CD4-positive, alpha-beta T cell treated with Interleukin-10 for 1 hour (primary cell): ENCODE measurements around the gene TLR7.

Experiments used
- DNase-seq: peaks from one replicate; pipeline ENCODE4 v3.0.0-alpha.2; 2020

TLR7 gene

DNA sequence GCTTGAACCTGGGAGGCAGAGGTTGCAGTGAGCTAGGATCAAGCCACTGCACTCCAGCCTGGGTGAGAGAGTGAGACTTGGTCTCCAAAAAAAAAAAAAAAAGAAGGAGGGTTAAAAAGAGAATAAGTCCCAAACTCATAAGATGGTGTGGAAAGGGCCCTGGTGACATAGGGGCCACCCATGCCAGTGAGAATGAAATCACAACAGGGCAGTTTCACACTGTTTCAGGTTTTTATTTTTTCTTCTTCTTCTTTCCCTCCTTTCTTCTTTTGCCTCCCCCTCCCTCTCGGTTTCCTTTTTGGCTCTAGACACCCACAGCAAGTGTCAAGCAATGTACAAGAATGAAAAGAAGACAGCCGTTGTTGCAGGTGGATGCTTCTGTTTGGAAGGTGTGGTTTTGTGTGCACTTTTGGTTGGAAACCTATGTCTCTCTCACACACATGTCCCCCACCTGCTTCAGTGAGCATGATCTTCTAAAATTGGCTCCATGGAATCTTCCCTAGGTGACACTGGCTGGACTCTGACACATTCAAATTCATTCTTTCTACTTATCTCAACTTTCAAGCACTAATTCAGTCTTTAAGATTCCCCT, 25.1 kb downstream of the TLR7 start:
- no peak for DNase-seq

DNA sequence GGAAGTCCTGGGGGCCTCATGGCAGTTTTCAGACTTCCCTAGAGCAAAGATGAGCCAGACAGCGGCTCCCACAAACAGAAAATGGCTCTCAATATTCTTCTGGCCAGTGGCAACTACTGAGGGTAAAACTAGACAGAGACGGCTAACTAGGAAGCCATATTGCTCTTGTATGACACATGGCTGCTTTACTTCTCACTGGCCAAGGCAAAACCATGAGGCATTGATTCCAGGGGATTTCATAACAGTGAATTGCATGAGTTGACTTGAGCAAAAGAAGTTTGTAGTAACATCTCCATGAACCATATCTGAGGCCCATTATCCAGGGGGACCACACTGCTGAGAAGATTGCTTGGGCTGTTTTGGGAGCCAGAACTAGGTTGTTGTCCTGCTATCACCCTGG, 25.8 kb downstream of the TLR7 start:
- DNase-seq, result no peak

DNA sequence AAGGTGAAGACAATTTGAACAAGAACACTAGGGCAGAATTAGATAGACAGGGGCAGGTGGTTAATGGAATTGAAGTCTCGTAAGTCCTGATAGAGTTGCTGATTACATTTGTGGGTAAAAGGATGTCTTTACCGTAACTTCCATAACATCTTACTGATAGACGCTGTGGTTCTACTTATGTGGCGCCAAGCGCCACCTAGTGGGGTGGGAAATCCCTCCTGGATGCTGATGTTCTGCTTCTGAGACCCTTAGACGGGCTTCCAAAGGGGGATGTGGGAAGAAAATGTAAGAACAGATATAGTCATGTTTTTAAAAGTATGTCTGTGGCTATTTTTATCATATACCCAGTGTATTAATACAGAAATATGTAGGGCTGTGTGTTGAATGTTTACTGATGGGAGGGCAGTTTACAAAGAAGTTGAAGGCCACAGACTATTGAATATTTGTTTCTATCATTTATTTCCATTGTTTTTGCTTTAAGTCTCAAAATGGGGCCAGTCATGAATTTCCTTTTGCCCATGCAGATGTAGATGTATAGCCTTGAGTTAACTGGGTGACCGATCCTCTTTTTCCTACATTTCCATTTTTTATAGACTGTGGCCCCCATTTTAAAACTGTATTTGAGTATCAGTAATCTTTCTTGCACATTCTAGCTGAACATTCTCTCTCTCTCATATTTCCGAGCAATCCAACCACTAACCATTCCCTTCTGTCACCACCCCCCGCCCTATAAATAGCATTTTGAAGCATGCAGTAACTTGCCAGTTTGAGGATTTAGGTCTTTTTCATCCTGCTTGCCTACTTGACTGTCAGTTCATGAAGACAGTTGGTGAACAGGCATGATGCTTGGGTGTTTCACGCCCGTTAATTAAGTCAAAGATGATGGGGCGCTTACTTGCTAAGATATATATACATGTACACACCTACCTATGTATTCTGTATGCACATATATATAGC, 27.5 kb downstream of the TLR7 start:
- peak; percentile 37 for DNase-seq

DNA sequence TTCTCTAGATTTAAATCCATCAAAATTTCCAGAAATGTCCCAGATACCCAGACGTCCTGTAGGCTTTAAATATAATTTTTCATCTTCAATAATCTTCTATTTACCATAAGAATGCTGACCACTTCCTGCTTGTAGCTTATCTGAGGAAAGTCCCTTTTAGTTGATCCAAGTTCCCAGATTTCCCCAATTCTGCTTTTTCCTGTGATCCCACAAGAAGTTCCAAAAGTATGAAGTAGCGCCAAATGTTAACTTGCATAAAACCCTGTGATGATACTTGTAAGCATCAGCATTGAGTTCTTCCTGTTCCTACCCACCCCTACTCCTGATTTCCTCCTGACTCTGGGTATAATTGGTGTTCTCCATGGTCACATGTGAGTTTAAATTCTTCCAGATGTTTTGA, 29.0 kb downstream of the TLR7 start:
- DNase-seq, result no peak

DNA sequence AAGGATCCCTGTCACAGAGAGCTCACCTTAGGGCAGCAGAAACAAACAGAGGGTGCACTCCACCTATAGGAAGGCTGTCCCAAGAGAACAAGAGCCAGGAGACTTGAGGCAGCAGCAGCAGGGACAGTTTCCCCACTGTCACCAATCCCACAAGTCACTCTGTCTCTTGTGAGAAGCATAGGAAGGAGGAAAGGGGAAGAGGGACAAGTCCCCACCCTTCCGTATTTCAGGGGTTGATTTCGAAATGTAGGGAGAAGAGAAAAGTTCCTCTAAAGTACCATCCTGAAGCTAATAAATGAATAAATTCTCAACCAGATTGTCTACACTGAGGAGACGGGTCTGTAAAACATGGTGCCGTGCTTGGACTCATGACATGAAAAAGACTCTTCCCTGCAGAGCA, 30.1 kb downstream of the TLR7 start:
- no peak for DNase-seq

DNA sequence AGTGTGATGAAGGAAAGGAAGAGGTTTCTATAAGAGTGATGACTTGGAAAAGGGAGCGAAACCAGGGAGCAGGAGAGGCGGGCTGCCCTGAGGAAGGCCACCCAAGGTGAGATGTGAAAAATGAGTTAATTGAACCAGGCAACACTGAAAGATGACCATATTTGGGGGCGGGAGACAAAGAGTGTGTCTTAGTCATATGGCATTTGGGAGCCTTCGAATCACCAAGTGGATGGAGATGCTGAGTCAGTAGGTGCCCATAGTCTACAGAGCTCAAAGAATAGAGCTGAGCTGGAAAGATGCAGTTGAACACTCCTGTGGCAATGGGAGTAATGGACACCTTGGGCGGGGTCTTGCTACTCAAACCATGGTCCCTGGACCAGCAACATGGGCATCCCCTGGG, 31.2 kb downstream of the TLR7 start:
- no peak for DNase-seq

DNA sequence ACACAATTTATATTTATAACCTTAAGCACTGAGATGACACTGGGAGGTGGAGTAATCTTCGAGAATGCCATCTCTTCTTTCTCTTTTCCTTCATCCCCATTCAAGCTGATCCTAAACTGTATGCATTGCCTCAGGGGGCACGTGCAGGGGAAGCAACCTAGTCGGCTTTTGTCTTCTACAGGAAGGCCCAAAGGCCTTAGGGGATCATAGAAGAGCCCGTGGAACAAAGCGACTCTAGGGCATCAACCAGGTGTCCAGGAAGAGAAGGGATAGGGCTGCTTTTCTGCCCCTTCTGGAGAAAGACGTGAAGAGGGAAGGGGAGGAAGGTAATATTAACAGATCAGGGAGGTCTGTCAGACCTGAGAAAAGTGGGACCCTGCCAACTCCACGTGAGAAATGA, 32.6 kb downstream of the TLR7 start:
- DNase-seq, result no peak

DNA sequence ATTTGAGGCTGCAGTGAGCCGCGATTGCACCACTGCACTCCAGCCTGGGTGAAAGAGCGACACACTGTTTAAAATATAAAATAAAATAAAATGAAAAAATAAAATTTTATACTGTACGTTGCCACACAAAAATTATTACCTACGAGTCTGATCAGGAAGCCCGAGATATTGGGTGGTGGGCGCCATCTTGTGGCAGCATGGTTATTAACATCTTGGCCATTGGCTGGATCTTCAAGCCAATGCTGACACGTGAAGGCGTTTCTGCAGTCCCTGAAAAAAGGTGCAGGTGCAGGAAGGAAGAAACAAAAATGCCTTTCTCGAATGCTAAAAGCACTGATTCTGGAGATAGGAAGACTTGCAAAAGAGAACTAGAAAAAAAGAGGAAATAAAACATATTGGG, 34.6 kb downstream of the TLR7 start:
- peak; percentile 64 for DNase-seq

DNA sequence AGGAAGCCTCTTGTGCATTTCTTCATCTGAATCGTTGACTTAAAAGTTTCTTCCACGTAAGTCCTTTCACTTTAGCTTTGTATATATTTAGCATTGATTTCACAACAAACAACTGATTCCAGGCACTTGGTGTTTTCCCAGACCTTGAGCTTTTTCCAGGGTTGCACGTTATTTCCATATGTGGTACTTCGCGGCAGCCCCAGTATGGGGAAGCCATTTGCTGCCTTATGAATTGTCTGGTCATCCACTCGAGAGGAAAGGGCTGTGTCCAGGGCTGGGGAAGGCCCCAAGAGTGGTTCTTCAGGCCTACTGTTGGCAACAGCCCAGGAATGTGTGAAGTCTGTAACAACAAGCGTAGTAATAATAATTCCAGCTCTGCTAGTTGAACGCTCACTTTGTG, 36.8 kb downstream of the TLR7 start:
- no peak for DNase-seq

DNA sequence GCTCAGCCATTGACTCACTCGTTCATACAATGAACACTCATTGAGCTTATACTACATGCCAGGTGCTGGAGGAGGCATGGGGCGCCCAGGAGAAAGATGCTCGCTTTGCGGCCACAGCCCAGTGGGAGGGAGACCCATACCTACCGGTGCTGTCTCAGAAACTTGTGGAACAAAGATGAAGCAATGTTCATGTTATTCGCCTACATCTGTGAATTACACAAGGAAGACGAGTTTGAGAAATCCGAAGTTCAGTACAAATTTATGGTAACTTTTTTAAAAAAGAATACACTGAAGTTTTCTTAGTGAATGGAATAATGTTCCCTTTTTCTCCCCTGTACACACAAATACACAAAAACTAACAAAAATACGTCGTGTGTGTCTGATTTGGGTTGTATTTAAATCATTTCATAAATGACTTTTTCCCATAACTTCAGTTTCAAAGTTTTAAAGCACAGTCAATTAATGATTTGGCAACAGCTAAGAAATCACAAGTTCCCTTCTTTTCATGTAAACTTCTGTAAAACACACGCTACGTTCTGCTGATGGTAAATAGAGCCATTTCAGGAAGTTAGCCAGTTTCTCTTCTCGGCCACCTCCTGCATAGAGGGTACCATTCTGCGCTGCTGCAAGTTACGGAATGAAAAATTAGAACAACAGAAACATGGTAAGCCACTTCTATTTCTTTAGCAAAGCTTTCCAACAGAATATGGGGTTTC, 39.3 kb downstream of the TLR7 start, which contains the start of gene TLR8:
TSS of gene TLR8 (plus strand) at position 575 of the 716 bp plus-strand sequence. CDS start at position 662, 87 bp downstream.
- no peak for DNase-seq

DNA sequence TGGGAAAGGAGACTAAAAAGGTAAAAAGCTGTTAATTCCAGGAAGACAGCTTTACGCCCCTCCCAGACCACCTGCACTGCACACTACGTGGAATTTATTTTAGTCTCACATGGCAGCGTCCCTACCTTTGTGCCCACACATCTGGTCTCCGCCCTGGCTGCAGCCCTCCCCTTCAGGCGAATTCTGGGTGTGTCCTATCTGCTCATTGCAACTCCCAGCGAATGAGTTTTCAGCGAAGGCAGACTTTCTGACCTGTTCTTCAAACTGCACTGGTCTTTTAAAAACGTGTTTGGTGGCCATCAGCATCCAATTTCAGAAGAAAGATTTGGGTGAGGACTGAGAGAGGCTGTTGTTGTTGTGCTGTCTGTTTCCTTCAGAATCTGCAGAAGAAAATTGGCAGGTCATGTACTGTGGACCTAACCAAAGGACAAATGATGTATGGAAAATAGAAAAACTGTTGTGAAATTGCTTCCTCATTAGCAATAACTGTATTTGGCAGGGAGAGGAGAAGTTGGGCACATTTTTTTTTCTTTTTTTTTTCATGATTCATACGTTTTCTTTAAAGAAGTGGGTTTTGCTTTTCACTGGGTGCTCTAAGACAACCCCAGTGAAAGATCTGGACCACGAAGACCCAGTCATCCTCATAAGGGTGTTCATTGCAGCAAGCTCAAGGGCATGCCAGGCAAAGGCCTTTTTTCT, 43.7 kb downstream of the TLR7 start:
- DNase-seq, result no peak

DNA sequence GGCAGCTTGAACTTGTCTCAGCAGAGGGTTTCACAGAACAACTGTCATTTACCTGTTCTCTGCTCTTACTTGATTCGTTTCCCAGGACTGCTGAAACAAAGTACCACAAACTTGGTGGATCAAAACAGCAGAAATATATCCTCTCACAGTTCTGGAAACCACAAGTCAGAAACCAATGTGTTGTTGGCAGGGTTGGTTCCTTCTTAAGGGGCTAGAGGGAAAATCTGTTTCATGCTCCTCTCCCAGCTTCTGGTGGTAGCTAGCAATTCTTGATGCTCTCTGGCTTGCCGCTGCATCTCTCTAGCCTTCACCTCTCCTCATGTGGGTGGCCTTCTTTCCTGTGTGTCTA, 44.2 kb downstream of the TLR7 start:
- no peak for DNase-seq

DNA sequence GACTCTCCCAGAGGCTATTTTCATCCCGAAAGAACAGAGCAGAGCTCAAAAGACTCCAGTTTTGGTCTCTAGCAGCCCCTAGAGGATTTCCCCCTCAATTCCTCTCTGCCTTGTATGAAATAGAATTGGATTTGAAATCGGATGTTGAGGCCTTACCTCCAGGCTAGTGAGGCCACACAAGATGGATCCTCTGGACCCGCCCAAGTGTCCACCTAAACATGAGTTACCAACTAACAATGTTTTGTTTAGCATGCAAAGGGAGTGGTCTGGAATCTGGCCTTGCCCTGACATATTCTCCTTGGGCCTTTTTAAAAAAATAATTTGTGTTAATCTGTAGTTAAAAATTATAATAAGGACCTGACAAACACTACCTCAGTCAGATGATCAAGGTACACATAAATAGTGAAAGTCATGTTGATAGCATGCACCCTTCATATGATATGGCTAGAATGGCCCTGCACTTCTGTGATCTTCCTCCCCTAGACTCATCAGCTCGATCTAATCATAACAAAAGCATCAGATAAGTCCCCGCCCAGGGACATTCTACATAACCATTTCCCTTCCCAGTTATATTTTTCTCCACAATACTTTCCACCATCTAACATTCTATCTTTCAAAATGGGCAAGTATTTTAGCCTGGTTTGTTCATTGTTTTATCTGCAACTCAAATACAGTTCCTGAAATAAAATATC, 46.1 kb downstream of the TLR7 start:
- no peak for DNase-seq

DNA sequence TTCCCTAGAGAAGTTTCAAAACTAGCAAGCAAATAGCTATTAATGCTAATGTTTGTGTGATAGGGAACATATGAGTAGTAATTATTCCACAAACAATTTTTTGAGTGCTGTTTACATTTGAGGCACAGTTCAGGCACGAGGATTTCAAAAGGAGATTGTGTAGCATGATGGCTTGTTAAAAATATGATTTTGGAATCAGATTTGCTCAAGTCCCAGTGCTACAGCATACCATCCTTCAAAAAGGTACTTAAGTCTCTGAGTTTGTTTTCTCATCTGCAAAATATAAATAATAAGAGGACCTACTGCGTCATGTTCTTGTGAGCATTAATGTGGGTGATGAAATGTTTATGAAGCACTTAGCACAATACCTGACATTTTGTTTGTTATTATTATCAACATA, 50.9 kb downstream of the TLR7 start:
- DNase-seq, result no peak

DNA sequence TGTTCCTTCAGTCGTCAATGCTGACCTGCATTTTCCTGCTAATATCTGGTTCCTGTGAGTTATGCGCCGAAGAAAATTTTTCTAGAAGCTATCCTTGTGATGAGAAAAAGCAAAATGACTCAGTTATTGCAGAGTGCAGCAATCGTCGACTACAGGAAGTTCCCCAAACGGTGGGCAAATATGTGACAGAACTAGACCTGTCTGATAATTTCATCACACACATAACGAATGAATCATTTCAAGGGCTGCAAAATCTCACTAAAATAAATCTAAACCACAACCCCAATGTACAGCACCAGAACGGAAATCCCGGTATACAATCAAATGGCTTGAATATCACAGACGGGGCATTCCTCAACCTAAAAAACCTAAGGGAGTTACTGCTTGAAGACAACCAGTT, 52.2 kb downstream of the TLR7 start:
- DNase-seq, result no peak

DNA sequence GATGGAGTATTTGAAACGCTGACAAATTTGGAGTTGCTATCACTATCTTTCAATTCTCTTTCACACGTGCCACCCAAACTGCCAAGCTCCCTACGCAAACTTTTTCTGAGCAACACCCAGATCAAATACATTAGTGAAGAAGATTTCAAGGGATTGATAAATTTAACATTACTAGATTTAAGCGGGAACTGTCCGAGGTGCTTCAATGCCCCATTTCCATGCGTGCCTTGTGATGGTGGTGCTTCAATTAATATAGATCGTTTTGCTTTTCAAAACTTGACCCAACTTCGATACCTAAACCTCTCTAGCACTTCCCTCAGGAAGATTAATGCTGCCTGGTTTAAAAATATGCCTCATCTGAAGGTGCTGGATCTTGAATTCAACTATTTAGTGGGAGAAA, 52.7 kb downstream of the TLR7 start:
- DNase-seq, result no peak

DNA sequence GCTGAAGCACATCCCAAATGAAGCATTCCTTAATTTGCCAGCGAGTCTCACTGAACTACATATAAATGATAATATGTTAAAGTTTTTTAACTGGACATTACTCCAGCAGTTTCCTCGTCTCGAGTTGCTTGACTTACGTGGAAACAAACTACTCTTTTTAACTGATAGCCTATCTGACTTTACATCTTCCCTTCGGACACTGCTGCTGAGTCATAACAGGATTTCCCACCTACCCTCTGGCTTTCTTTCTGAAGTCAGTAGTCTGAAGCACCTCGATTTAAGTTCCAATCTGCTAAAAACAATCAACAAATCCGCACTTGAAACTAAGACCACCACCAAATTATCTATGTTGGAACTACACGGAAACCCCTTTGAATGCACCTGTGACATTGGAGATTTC, 54.1 kb downstream of the TLR7 start:
- no peak for DNase-seq

DNA sequence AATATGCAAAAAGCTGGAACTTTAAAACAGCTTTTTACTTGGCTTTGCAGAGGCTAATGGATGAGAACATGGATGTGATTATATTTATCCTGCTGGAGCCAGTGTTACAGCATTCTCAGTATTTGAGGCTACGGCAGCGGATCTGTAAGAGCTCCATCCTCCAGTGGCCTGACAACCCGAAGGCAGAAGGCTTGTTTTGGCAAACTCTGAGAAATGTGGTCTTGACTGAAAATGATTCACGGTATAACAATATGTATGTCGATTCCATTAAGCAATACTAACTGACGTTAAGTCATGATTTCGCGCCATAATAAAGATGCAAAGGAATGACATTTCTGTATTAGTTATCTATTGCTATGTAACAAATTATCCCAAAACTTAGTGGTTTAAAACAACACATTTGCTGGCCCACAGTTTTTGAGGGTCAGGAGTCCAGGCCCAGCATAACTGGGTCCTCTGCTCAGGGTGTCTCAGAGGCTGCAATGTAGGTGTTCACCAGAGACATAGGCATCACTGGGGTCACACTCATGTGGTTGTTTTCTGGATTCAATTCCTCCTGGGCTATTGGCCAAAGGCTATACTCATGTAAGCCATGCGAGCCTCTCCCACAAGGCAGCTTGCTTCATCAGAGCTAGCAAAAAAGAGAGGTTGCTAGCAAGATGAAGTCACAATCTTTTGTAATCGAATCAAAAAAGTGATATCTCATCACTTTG, 55.2 kb downstream of the TLR7 start:
- no peak for DNase-seq

DNA sequence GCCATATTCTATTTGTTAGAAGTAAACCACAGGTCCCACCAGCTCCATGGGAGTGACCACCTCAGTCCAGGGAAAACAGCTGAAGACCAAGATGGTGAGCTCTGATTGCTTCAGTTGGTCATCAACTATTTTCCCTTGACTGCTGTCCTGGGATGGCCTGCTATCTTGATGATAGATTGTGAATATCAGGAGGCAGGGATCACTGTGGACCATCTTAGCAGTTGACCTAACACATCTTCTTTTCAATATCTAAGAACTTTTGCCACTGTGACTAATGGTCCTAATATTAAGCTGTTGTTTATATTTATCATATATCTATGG, 55.7 kb downstream of the TLR7 start:
- DNase-seq, result no peak

DNA sequence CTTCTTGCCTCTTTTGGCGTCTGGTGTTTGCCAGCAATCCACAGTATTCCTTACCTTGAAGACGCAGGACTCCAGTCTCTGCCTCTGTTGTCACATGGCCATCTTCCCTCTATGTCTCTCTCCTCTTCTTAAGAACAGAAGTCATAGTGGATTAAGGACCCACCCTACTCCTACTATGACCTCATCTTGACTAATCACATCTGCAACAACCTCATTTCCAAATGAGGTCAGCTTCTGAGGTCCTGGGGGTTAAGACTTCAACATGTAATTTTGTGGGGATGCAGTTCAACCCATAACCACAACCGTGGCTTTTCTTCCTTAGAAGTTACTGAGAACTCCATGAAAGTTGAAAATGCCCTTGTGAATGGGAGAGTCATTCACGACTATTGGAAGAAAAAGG, 62.8 kb downstream of the TLR7 start:
- DNase-seq, result no peak

DNA sequence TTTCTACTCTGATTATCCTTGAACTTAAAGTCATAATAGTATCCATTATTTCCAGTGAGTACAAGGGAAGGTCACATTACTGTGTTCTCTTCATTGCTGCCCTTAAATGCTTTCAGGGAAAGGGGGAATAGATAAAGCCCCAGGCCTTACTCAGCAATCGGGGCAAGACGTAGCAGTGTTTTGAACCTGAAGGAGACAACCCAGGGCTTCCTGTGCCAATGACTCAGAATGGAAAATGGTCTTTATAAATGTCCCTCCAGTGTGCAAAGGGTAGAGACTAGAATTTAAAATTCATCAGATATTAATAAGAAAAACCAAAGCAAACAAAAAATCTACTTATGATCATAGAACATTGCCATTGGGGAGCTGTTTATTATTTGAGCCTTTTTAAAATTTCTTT, 63.3 kb downstream of the TLR7 start:
- DNase-seq, result no peak

DNA sequence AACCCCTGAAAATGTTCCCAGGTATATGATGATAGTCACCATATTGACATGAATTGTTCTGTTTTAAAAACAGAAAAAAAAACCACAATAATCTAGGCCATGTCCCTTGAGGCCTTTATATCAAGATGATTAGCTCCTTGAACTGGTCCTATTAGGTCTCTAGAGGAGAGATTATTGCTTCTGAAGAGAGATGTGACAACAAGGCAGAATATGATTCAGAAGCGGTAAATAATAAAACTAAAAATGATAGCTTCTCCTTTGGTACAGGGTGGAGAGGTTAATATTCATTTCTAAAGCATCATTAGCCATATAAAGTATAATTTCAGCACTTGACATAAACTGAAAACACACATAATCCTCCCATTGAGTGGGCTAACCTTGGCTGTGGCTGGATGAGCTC, 65.4 kb downstream of the TLR7 start:
- DNase-seq, result no peak
